Left cardiac atrium (tissue), 4 donors: Measurements from ENCODE around the gene TKT. TPM values are rescaled to one million over a fixed set of nuclear protein-coding genes. Genes with fewer than 3 reads are reported as not detected.

Source experiments
- ATAC-seq, 2 donors: fragments of 200-7000 bp; cut with Tn5 transposase; one replicate each; pipeline ENCODE4 v1.9.1; 2020; ENCODE audit warnings: mild to moderate bottlenecking in 2 of 2, moderate library complexity in 2 of 2
- DNase-seq: peaks from one replicate; pipeline ENCODE4 v3.0.0-alpha.2; 2020
- intact Hi-C, 2 donors: fragments of 100-400 bp; cut with DNase I; formaldehyde crosslinking; loops; one replicate each; pipeline versions ENCODE4 v1.14.1 to v1.15.1; 2022 to 2023
- total RNA-seq, 2 donors: library from RNA; stranded (reverse); fragmentation: NEBNext Ultra II Directional; extraction: Animal tissue kit (Norgen Biotek cat#: 25700); gene quantifications; one replicate each; pipeline ENCODE4 v1.2.1, GENCODE V29; 2021
- donor health status: DM: no; HTN: yes; CAD: no.
- donor health status: DM: no; HTN: yes; CAD: no; lungs with severe emphysema.
- donor health status: DM: yes; HTN: yes; CAD: no.
- donor health status: Dilated cardiomyopathy.

The TKT gene
- total RNA-seq, 2 donors from 2014 or later = 91.0 to 92.4 TPM

- no peak for DNase-seq
- intact Hi-C loops = no loop called here
- ATAC-seq = no peak
Observed at GRCh38 chr3:53190659-53191058, 65.2 kb downstream of the TKT start.

DNA sequence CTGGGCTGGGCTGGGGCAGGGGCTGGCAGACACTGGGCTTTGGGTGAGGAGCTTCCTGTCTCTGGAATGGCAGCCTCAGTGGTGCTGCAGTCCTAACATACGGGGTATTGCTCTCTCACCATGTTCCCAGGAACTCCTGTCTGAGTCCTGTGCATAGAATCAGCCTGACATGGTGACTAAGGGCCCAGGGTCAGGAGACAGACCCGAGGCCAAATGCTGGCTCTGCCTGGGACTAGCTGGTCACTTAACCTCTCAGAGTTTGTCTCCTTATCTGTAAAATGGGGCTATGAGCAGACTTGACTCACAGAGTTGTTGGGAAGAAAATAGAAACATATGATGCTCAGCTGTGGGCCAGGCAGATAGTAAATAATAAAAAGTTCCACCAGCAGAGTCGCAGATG is 66.5 kb downstream of the TKT start:
- DNase-seq (no peak), ATAC-seq (no peak)
- intact Hi-C loops = no loop called here

GRCh38 chr3:53188720-53189119 is 67.1 kb downstream of the TKT start:
- intact Hi-C loops = no loop called here
- DNase-seq (no peak), ATAC-seq (no peak)

- ATAC-seq (no peak), DNase-seq (no peak)
- intact Hi-C loops = no loop called here
Observed at GRCh38 chr3:53188136-53188685, 67.6 kb downstream of the TKT start.

DNA sequence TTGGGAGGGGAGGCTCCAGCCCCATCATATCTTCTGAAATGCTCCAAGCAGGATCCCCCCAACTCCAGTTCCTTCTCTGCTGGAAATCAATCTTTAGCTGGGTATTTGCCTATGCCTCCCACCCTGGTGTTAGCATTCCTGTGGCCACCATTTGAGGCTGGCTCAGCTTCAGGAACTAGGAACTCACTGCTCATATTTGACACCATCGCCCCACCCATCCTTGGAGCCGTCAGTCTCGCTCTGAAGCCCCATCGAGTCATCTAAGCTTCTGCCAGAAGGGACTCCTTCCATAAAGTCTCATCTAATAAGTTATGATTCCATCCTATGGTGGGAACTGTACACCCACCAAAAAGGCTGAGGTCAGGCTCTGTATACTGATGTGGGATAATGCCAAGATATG is 68.4 kb downstream of the TKT start:
- ATAC-seq (no peak), DNase-seq (no peak)
- intact Hi-C loops = no loop called here

DNA sequence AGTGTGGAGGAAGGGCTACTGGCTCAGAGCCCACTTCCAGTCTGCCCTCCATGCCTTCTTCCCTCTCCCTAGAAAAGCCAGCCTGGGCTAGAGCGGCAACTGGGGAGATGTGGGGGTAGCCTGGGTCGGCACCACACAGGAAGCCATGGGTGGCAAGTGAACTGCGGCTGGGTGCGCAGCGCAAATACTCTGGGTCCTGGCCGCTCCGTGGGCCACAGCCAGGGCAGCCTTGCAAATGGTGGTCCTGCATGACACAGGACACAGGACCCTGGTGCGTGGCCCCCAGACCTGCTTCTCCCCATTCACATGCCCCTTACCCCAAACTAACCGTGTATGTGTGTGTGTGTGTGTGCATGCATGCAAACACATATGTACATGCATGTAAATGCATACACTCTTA is 69.1 kb downstream of the TKT start:
- ATAC-seq = no peak
- no peak for DNase-seq
- intact Hi-C loops = no loop called here

DNA sequence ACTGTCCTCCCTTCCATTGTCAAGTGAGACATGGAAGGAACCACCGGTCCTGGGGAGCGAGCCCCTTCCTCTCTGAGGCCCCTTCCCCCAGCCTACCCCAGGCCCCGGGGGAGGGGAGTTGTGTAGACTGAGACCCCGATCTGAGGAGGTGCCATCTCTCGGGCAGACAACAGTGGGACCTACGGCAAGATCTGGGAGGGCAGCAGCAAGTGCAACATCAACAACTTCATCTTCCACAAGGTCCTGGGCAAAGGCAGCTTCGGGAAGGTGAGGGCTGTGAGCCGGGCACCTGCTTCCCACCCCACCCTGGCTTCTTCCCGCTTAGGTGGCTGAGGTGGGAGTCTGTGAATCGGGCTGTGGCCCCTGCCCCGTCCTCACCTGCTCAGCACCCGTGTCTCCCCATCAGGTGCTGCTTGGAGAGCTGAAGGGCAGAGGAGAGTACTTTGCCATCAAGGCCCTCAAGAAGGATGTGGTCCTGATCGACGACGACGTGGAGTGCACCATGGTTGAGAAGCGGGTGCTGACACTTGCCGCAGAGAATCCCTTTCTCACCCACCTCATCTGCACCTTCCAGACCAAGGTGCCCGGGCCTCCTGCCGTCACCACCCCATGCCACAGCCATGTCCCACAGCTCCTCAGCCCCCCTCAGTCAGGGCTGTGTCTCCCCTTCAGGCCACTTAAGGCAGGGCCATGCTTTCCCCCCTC is 69.9 kb downstream of the TKT start:
- DNase-seq (no peak), ATAC-seq (no peak)
- intact Hi-C loops = no loop called here

DNA sequence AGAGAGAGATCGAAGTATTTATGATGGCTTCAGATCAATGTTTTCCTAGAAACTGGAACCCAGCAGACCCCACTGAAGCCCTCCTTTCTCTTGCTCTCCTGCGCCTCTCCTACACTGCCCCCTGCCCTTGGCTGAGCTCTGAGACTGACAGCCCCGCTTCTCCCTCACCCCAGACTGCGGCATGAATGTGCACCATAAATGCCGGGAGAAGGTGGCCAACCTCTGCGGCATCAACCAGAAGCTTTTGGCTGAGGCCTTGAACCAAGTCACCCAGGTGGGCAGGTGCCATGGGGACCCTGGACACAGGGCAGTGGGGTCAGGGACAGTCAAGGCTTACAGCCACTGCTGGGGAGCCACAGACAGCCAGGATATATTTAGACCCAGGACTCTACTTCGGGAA is 71.1 kb downstream of the TKT start:
- intact Hi-C loops = no loop called here
- no peak for DNase-seq
- ATAC-seq = no peak

DNA sequence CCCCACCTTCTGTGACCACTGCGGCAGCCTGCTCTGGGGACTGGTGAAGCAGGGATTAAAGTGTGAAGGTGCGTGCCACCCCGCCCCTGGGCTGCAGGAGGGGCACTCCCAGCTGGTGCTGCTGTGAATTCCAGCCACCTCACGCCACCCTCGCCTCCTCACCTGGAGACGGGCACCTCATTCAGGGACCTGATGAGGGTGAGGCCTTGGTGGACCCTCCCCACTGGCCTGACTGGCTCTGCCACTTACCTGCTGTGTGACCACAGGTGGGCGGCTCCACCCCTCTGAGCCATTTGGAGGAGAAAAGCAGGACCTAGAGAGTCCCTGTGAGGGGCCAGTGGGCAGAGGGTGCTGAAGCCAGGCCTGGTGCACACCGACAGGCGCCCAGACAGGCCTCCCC is 72.3 kb downstream of the TKT start:
- ATAC-seq (no peak), DNase-seq (no peak)
- intact Hi-C loops = no loop called here

GRCh38 chr3:53182764-53183355 is 73.0 kb downstream of the TKT start:
- no peak for DNase-seq
- intact Hi-C loops = no loop called here
- no peak for ATAC-seq

DNA sequence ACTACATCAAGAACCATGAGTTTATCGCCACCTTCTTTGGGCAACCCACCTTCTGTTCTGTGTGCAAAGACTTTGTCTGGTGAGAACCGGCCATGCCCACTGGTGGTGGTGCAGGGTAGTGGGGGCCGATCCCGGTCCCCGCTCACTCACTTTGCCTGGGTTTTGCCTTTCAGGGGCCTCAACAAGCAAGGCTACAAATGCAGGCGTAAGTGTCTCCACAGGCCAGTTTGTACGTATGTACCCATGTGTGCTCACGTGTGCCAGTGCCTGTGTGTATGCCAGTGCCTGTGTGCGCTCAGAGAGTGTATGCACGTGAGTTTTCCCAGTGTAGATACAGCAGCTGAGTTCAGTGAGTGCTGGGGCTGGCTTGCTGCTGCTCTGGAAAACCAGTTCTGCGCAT is 74.3 kb downstream of the TKT start:
- intact Hi-C loops = no loop called here
- DNase-seq (no peak), ATAC-seq (no peak)

DNA sequence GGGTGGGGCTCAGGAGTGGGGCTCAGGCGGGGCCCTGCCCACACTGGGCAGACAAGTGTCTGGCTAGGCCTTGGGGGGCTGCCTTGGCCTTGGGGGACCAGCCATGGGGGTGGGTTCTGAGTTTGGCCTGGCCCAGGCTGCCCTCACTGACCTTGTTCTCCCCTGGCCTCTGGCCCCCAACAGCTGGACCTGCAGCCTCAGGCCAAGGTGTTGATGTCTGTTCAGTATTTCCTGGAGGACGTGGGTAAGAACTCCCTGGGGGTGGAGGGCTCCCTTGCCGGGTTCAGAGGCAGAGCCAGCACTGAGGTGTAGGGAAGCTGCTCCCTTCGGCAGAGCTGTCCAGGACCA is 74.8 kb downstream of the TKT start:
- intact Hi-C loops = no loop called here
- DNase-seq (no peak), ATAC-seq (no peak)

GRCh38 chr3:53180305-53181023 is 75.4 kb downstream of the TKT start:
- ATAC-seq (peak; percentile 28 to 60), DNase-seq (no peak)
- intact Hi-C loops = no loop called here

DNA sequence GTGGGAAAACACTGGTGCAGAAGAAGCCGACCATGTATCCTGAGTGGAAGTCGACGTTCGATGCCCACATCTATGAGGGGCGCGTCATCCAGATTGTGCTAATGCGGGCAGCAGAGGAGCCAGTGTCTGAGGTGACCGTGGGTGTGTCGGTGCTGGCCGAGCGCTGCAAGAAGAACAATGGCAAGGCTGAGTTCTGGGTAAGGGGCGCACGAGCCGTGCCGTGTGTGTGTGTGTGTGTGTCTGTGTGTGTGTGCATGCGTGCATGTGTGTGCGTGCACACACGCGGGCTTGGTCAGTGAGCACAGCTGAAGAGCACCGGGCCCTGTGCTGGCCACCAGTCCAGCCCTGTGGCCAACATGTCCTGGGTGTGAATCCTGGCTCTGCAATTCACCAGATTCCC is 76.2 kb downstream of the TKT start:
- DNase-seq = no peak
- no peak for ATAC-seq
- intact Hi-C loops = no loop called here

GRCh38 chr3:53178246-53178645 is 77.6 kb downstream of the TKT start:
- DNase-seq (no peak), ATAC-seq (no peak)
- intact Hi-C loops = no loop called here

DNA sequence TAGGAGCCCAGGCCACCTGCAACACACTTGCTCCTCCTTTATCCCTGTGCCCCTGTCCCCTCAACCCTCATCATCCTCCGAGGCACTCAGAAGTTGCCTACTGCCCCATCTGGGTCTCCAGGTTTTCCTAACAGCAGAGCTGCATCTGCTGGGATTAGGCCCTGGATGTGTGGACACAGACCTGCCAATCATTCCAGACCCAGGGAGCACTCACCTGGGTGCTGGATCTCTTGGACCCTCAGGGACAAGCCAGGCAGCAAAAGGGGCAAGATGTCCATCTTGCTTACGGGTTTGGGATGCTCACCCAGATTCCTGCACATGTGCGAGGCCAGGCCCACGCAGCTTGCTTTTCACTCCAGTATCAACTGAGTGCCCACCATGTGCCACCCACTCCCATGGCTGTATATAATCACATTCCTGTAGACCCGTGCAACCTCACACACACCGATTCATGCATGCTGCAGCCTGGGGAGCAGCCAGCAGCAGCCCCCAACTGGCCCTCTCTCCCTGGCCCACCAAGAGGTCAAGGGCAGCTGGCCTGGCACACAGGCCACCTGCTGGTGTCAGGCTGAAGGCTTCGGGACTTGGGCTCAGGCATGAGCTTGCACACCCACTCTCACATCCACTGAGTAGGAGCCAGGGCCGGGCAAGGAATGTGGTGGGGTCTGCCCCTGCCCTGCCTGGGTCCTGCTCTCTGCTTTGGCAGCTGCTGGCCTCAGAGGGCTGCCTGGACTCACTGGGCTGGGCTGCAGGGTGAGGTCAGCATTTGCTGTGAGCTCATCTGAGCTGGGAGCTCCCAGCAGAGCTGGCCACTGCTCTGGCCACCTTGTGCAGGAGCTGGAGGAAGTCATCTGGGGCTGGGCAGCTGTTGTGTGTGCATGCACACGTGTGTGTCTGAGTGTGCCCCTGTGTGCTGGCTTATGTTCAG is 79.9 kb downstream of the TKT start:
- intact Hi-C loops = no loop called here
- ATAC-seq (no peak), DNase-seq (no peak)
